ENCODE measurements around the gene SIX2. TPM values are rescaled to one million over a fixed set of nuclear protein-coding genes. Genes with fewer than 3 reads are reported as not detected.

The SIX2 gene
- total RNA-seq, 3 donors from 2014 or later, result 0.98 to 3.5 (median 1.5) TPM

DNA sequence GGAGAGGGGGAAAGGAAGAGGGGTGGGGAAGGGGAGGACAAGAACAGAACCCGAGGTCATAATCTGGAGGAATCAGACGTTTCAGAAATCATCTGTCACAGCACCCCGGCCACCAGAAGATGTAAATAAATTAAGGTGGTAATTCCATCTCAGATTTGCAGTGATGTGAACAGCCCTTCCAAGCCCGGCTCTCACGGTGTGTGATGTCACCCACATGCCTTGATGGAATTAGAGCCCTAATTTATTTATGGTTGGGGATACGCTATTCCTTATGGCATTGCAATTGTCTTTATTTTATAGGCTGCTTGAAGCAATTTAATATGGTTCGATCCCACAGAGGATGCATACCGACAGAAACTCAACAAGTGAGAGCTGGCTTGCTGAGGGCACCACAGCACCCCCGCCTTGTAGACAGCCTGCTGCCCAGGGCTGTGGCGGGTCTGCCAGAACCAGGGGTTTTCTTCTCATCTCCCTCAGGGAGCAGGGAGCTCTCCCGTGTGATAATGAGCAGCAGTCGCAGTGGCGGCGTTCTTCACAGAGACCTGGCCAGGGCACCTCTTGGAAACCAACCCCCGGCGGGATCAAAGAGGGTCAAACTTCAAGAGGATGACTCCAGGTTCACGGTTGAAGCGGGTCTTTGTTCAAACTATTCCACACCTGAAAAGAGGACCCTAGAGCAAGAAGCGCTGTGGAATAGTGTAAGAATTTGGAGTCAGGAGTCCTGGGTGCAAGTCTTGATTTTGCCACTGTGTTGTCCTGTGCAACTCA lies 40.5 kb upstream of the SIX2 start:
- intact Hi-C loops (cut with DNase I; ENCODE audit: low total_unique reads), result loop anchor here (5.0 kb wide), 2 partner anchors 513 to 1138 kb away; no protein-coding TSS in a partner anchor
- TF ChIP-seq, protein P1, sequence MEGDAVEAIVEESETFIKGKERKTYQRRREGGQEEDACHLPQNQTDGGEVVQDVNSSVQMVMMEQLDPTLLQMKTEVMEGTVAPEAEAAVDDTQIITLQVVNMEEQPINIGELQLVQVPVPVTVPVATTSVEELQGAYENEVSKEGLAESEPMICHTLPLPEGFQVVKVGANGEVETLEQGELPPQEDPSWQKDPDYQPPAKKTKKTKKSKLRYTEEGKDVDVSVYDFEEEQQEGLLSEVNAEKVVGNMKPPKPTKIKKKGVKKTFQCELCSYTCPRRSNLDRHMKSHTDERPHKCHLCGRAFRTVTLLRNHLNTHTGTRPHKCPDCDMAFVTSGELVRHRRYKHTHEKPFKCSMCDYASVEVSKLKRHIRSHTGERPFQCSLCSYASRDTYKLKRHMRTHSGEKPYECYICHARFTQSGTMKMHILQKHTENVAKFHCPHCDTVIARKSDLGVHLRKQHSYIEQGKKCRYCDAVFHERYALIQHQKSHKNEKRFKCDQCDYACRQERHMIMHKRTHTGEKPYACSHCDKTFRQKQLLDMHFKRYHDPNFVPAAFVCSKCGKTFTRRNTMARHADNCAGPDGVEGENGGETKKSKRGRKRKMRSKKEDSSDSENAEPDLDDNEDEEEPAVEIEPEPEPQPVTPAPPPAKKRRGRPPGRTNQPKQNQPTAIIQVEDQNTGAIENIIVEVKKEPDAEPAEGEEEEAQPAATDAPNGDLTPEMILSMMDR (IDR thresholded peaks at IDR 0.05), result no peak
- TF ChIP-seq POLR2AphosphoS5 (IDR thresholded peaks at IDR 0.05), result no peak
- TF ChIP-seq POLR2A (IDR thresholded peaks at IDR 0.05), result no peak

DNA sequence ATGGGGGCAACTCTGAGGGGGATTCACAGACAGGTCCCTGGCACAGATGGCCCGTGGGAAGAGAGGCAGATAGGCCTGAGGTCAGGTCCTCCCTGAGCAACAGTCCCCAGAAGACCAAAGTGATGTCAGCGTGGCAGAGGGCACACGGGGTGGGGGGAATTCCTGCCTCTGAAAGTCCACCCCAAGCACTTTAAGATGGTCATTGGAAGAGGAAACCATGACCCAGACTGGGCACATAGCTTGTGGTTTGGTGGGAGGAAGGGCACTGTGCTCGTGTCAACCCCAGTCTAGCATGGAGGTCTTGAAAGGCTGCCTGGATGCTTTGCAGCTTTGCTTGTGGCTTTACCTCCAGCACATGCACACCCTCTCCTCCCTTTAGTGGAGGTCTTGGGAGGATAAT lies 38.0 kb upstream of the SIX2 start:
- TF ChIP-seq, protein P1 (IDR thresholded peaks at IDR 0.05), result no peak
- TF ChIP-seq POLR2A (IDR thresholded peaks at IDR 0.05), result no peak
- TF ChIP-seq POLR2AphosphoS5 (IDR thresholded peaks at IDR 0.05), result no peak
- Histone ChIP-seq H3K27me3 (no peaks in the 10 kb centered on the region), H3K27ac (no peak overlapping the region), H3K4me3 (no peak overlapping the region), H3K36me3 (no peaks in the 10 kb centered on the region), H3K9me3 (no peaks in the 10 kb centered on the region), H3K4me1 (no peaks in the 10 kb centered on the region)
- no peak for DNase-seq (ENCODE audit: low spot score in 2 of 2)
- intact Hi-C loops (cut with DNase I; ENCODE audit: low total_unique reads), result loop anchor here (5.0 kb wide), 1 partner anchor 515 kb away; no protein-coding TSS in a partner anchor

More for the DNA sequence above, 40.5 kb upstream of the SIX2 start:
- H3K27me3 ChIP-seq, result no peaks in the 10 kb centered on the region
- no peaks in the 10 kb centered on the region for H3K4me1 ChIP-seq
- H3K27ac ChIP-seq, result no peak overlapping the region
- DNase-seq (ENCODE audit: low spot score in 2 of 2), result no peak
- H3K36me3 ChIP-seq, result no peaks in the 10 kb centered on the region
- no peak overlapping the region for H3K4me3 ChIP-seq
- H3K9me3 ChIP-seq, result no peaks in the 10 kb centered on the region

DNA sequence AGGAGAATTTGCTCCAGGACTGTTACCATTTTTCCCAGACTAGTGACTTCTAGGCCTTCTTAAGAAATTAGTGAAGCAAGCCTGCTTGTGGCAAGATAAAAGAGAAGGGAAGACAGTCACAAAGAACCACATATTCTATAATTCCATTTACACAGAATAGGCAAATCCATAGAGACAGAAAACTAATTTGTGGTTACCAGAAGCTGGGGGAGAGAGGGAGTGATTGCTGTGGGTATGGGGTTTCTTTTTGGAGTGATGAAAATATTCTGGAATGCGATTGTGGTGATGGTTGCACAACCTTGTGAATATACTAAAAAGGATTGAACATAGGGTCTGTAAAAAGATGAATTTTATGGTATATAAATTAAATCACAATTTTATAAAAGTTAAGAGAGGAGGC lies 37.5 kb upstream of the SIX2 start:
- Histone ChIP-seq H3K4me3 (no peak overlapping the region), H3K27ac (no peak overlapping the region), H3K36me3 (no peaks in the 10 kb centered on the region), H3K4me1 (no peaks in the 10 kb centered on the region), H3K27me3 (no peaks in the 10 kb centered on the region), H3K9me3 (no peaks in the 10 kb centered on the region)
- intact Hi-C loops (cut with DNase I; ENCODE audit: low total_unique reads), result loop anchor here (5.0 kb wide), 1 partner anchor 516 kb away; no protein-coding TSS in a partner anchor
- TF ChIP-seq POLR2A (IDR thresholded peaks at IDR 0.05), result no peak
- TF ChIP-seq, protein P1 (IDR thresholded peaks at IDR 0.05), result no peak
- no peak for TF ChIP-seq POLR2AphosphoS5 (IDR thresholded peaks at IDR 0.05)
- DNase-seq (ENCODE audit: low spot score in 2 of 2), result no peak

DNA sequence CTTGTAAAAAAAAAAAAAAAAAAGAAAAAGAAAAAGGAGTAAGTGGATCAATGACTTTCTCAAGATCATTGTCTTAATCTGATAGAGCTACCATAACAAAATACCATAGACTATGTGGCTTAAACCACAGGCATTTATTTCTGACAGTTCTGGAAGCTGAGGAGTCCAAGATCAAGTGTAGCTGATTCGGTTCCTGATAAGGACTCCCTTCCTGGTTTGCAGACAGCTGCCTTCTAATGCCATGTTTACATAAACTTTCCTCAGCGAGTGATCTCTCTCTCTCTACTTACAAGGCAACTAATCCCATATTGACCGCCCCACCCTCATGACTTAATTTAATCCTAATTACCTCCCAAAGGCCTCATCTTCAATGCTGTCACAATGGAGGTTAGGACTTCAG lies 36.5 kb upstream of the SIX2 start:
- no peaks in the 10 kb centered on the region for H3K9me3 ChIP-seq
- H3K4me1 ChIP-seq, result no peaks in the 10 kb centered on the region
- H3K4me3 ChIP-seq, result no peak overlapping the region
- intact Hi-C loops (cut with DNase I; ENCODE audit: low total_unique reads), result loop anchor here (5.0 kb wide), 1 partner anchor 517 kb away; no protein-coding TSS in a partner anchor
- TF ChIP-seq, protein P1 (IDR thresholded peaks at IDR 0.05), result no peak
- TF ChIP-seq POLR2A (IDR thresholded peaks at IDR 0.05) (no peak), POLR2AphosphoS5 (IDR thresholded peaks at IDR 0.05) (no peak)
- H3K27me3 ChIP-seq, result no peaks in the 10 kb centered on the region
- DNase-seq (ENCODE audit: low spot score in 2 of 2), result no peak
- H3K27ac ChIP-seq, result no peak overlapping the region
- H3K36me3 ChIP-seq, result no peaks in the 10 kb centered on the region

DNA sequence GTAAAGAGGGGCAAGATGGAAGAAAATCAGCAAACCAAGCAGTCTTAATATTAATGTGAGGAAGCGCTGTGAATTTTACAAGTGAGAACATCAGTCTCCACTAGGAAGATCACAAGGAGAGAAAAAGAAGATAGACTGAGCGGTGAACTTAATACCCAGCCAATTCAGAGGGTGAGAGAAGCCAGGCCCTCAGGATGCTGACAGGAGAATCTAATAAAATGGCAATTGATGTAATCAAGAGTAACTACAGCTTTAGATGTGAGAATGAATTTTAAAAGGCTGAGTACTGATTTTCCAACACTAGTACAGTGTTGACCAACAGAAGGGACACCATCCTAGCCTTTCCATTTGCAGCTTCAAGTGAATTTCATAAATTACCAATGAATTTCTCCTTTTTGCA lies 35.7 kb upstream of the SIX2 start:
- Histone ChIP-seq H3K36me3 (no peaks in the 10 kb centered on the region), H3K27ac (no peak overlapping the region), H3K9me3 (no peaks in the 10 kb centered on the region), H3K4me3 (no peak overlapping the region), H3K27me3 (no peaks in the 10 kb centered on the region), H3K4me1 (no peaks in the 10 kb centered on the region)
- intact Hi-C loops (cut with DNase I; ENCODE audit: low total_unique reads), result loop anchor here (5.0 kb wide), 1 partner anchor 517 kb away; no protein-coding TSS in a partner anchor
- TF ChIP-seq POLR2A (IDR thresholded peaks at IDR 0.05) (no peak), POLR2AphosphoS5 (IDR thresholded peaks at IDR 0.05) (no peak)
- TF ChIP-seq, protein P1 (IDR thresholded peaks at IDR 0.05), result no peak
- no peak for DNase-seq (ENCODE audit: low spot score in 2 of 2)
